GM19397 (cell line): ENCODE results near the gene TRUB2.

Source experiments
- ATAC-seq: cut with Tn5 transposase; IDR thresholded peaks from one replicate; pipeline ENCODE4 v1.9.1; 2021; ENCODE audit warnings: mild to moderate bottlenecking, moderate library complexity; ENCODE audit not compliant: unreplicated experiment

Gene TRUB2, protein sequence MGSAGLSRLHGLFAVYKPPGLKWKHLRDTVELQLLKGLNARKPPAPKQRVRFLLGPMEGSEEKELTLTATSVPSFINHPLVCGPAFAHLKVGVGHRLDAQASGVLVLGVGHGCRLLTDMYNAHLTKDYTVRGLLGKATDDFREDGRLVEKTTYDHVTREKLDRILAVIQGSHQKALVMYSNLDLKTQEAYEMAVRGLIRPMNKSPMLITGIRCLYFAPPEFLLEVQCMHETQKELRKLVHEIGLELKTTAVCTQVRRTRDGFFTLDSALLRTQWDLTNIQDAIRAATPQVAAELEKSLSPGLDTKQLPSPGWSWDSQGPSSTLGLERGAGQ

DNA sequence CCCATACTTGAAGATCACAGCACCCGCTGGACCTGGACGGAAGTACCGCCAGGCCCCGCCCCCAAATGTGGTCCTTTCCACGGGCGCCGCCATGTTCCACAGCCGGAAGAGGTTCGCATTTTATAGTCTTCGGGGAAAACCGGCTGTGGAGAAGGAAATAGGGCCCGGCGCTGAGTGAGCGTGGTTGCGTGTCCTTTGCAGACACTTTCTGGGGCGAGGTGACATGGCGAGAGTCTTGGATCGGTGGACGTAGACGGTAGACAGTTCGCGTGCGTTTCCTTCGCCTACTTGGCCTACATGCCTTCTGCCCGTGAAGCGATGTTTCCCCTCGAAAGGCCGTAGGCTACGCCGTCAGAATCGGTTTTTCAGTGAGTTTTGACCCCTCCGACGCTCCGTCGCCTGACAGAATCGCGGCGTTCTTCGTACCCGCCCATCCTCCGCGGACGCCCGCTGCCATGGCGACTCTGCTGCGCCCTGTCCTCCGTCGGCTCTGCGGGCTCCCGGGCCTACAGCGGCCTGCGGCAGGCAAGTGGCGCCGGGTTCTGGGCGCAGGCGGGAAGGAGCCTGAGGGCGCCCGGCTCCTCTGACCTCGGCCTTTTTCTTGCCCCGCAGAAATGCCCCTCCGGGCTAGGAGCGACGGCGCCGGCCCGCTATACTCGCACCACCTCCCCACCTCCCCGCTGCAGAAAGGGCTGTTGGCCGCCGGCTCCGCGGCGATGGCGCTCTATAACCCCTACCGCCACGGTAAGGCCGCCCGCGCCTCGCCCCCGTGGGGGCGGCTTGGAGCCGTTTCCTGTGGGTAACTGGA lies at the start of gene TRUB2, which contains the start of gene COQ4:
Gene TRUB2 (minus strand): TSS at position 44 of the 808 bp plus-strand sequence. CDS start 39 bp downstream, at position 5.
Gene COQ4 (plus strand): TSS at position 436 of the 808 bp plus-strand sequence. CDS start 20 bp downstream, at position 456.
- peak; percentile 80 for ATAC-seq

- no peak for ATAC-seq
Observed at GRCh38 chr9:128371630-128372117, 49.4 kb upstream of the TRUB2 start.

DNA sequence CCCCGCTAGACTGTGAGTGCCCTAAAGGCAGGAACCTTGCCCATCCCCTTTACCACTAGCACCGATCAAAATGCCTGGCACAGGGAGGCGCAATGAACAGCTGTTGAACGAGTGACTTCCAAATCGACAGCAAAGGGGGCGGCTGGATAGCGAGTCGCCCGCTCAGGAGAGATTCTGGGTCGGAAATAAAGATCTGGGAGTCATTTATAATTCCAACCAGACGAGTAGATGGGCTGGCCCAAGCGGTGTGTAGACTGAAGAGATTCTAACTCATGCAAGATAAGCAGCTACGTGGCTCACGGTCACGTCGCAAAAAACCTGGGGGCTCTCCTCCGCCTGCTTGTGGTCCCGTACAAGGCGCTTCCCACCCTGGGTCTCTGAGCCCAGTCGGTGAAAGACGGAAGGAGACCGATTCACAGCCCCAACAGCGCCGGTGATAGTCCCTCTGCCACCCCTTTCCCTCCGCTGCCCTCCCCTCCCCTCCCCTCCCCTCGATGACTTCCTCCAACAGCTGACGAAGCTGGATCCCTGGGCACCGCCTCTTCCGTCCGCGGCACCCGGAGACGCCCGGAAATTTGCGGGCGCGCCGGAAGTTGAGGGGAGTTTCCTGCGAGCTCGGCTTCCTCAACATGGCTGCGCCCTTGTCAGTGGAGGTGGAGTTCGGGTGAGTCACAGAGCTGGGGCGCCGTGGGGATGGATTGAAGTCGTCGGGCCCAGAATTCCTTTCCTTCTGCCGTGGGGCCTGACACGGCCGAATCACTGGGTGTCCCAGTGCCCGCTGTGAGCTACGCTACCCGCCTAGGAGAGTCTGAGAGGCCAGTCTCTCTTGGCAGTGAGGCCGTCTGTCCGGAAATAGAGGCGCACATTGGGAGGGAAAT lies 48.7 kb upstream of the TRUB2 start, which contains the start of gene URM1:
Gene URM1 (plus strand): TSS at position 623 of the 878 bp plus-strand sequence. CDS start 7 bp downstream, at position 630.
- peak; percentile 90 for ATAC-seq

GRCh38 chr9:128370367-128370751 lies 48.1 kb upstream of the TRUB2 start:
- ATAC-seq = no peak

GRCh38 chr9:128369024-128369706 lies 46.9 kb upstream of the TRUB2 start:
- ATAC-seq = no peak

DNA sequence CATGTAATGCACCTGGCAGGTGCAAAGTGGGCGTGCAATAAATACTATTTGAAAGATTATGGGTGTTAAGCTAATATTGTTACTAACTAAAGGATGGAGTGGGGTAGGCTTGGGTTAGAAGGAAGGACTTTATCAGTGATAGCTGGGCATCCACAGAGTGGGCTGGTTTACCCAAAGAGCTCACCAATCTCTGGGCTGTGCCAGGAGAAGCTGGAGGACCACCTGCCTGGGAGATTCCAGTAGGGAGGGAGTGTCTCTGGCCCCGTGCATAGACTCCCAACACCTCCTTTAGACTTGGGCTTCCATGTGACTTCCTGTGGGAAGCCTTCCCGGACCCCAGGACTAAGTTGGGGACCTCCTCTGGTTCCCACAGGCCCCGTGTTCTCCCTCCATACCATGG lies 43.3 kb upstream of the TRUB2 start:
- no peak for ATAC-seq

- no peak for ATAC-seq
Observed at GRCh38 chr9:128362774-128363173, 40.5 kb upstream of the TRUB2 start.

GRCh38 chr9:128361986-128362646 lies 39.9 kb upstream of the TRUB2 start:
- ATAC-seq = no peak

- no peak for ATAC-seq
Observed at GRCh38 chr9:128361296-128361985, 39.2 kb upstream of the TRUB2 start.

DNA sequence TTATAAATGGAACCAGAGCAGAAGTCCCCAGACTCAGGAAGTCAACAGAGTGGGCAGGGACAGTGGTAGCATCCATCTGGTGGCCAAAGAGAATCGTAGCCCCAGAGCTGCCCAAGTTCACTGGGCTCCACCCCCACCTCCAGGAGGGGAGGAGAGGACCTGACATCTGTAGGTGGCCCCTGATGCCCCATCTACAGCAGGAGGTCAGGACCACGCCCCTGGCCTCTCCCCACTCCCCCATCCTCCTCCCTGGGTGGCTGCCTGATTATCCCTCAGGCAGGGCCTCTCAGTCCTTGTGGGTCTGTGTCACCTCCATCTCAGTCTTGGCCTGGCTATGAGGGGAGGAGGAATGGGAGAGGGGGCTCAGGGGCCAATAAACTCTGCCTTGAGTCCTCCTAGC lies 38.6 kb upstream of the TRUB2 start:
- ATAC-seq = no peak

DNA sequence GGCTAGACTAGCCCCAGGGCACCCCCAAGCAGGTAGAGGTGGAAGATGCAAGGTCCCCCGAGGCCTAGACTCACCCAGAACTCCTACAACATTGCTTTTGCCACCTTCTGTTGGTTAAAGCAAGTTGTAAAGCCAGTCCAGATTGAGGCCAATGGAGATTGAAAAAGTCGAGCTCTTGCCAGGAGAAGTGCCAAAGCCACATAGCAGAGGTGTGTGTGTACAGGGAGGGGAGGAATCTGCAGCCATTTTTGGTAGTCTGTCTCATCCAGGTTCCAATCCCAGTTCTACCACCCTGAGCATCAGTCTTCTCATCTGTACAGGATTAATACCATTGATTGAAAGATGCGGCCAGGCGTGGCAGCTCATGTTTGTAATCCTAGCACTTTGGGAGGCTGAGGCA lies 36.6 kb upstream of the TRUB2 start:
- no peak for ATAC-seq

- no peak for ATAC-seq
Observed at GRCh38 chr9:128358090-128358489, 35.8 kb upstream of the TRUB2 start.

GRCh38 chr9:128355451-128355850 lies 33.2 kb upstream of the TRUB2 start:
- no peak for ATAC-seq

DNA sequence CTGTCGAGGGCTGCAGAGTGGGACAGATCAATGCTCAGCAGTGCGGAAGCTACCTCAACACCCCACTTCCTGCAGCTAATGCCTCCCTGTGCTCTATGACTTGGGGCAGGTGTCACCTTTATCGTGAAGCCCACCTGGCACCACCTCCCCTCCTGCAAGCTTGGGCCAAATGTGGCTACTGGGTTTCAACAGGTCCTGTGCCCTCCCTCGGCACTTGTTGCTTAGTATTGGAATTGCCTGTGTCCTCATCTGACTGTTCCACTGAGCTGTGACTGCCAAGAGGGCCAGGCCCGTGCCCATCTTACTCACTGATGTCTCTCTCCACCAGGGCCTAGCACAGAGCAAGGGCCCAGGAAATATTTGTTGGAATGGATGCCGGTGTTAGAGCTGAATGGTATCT lies 27.5 kb upstream of the TRUB2 start:
- no peak for ATAC-seq

GRCh38 chr9:128349125-128349524 lies 26.9 kb upstream of the TRUB2 start:
- ATAC-seq = no peak

DNA sequence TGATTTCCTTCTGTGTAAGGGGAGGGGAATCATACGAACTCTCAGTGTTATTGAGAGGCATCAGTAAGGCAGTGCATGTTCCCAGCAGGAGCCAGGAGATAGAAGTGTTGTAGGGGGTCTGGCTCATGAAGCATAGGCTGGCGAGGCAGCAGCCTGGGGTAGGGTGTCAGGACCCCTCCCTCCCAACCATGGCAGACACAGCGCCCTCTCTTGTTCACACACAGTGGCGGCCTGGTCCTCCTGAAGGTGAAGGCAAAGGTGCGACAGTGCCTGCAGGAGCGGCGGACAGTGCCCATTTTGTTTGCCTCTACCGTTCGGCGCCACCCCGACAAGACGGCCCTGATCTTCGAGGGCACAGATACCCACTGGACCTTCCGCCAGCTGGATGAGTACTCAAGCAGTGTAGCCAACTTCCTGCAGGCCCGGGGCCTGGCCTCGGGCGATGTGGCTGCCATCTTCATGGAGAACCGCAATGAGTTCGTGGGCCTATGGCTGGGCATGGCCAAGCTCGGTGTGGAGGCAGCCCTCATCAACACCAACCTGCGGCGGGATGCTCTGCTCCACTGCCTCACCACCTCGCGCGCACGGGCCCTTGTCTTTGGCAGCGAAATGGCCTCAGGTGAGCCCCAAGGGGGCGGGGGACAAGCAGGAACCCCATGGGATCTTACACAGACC lies 22.8 kb upstream of the TRUB2 start:
- no peak for ATAC-seq

GRCh38 chr9:128343855-128344254 lies 21.6 kb upstream of the TRUB2 start:
- ATAC-seq = no peak

GRCh38 chr9:128342971-128343680 lies 20.9 kb upstream of the TRUB2 start:
- no peak for ATAC-seq
